HCT116 (cell line): Measurements from ENCODE around the gene CRY2. TPM values are rescaled to one million over a fixed set of nuclear protein-coding genes. Genes with fewer than 3 reads are reported as not detected.

Experiments
- ATAC-seq: fragments of 200-7000 bp; cut with Tn5 transposase; 2 replicates; pipeline ENCODE4 v1.9.1; 2020; ENCODE audit warnings: mild to moderate bottlenecking, moderate library complexity
- BruUV-seq: library from RNA; stranded (reverse); fragments of 400-500 nt; replicated peaks from 2 replicates; lab custom pipeline; 2021; lab: Mats Ljungman, UMichigan
- CTCF ChIA-PET: fragments of 300-600 bp; sonication (Branson Sonifier 250); formaldehyde crosslinking; loops from one replicate; lab custom pipeline; 2021; ENCODE audit warnings: antibody characterized with exemption; lab: Charles Lee
- POLR2A ChIA-PET: fragments of 300-600, 350-600 bp; sonication (Branson Sonifier 250); formaldehyde crosslinking; loops from one replicate; lab custom pipeline; 2021; ENCODE audit warnings: antibody characterized with exemption; lab: Charles Lee
- RAD21 ChIA-PET, 2 experiments: fragments of 300-600 bp; sonication (Branson Sonifier 250); formaldehyde crosslinking; loops; one replicate each; lab custom pipeline; 2023; ENCODE audit warnings: low total read pairs in 2 of 2; ENCODE audit not compliant: uncharacterized antibody in 2 of 2, unreplicated experiment in 2 of 2, low non-redundant PET in 1 of 2; lab: Charles Lee
- DNase-seq: peaks from one replicate; pipeline ENCODE4 v3.0.0-alpha.2; 2010; ENCODE audit warnings: low read depth, low spot score
- H2AFZ ChIP-seq: fragments of 200-600 bp; shearing (Covaris generic), sonication (generic); 2 replicates; pipeline ENCODE4 v1.6.1; 2017; ENCODE audit warnings: low read depth, mixed run types, mixed read lengths, antibody characterized with exemption, low read length; ENCODE audit not compliant: poor library complexity, severe bottlenecking
- H3K27ac ChIP-seq: 2 replicates; pipeline ENCODE4 v1.5.1; 2012; ENCODE audit warnings: low read depth, low read length
- H3K27me3 ChIP-seq: fragments of 200-600 bp; sonication (generic); 2 replicates; pipeline ENCODE4 v1.6.1; 2016; ENCODE audit warnings: mixed run types, low read length, mixed read lengths; ENCODE audit not compliant: insufficient read depth
- H3K36me3 ChIP-seq, 2 experiments: fragments of 200-500 bp in 1 of 2; fragments of 200-600 bp in 1 of 2; sonication (Bioruptor generic) in 1 of 2; sonication (generic) in 1 of 2; 2 replicates each; pipeline versions ENCODE4 v1.5.1 to v1.6.1; 2014 to 2016; ENCODE audit warnings: low read length in 2 of 2, inconsistent platforms in 1 of 2, mixed read lengths in 1 of 2, mixed run types in 1 of 2; ENCODE audit not compliant: insufficient read depth in 2 of 2, control insufficient read depth in 1 of 2
- H3K4me1 ChIP-seq, 2 experiments: fragments of 200-600 bp in 1 of 2; sonication (generic) in 1 of 2; 2 replicates each; pipeline versions ENCODE4 v1.5.1 to v1.6.1; 2012 to 2017; ENCODE audit warnings: low read length in 2 of 2, inconsistent platforms in 1 of 2, mild to moderate bottlenecking in 1 of 2, mixed read lengths in 1 of 2, mixed run types in 1 of 2, moderate library complexity in 1 of 2; ENCODE audit not compliant: insufficient read depth in 2 of 2, control insufficient read depth in 1 of 2
- H3K4me2 ChIP-seq: fragments of 200-600 bp; sonication (generic); 2 replicates; pipeline ENCODE4 v1.6.1; 2017; ENCODE audit warnings: mixed run types, low read length, mixed read lengths
- H3K4me3 ChIP-seq, 2 experiments: fragments of 200-600 bp in 1 of 2; sonication (generic) in 1 of 2; replicated peaks in 1 of 2; 2 replicates each; pipeline ENCODE4 v1.5.1; 2011 to 2016; ENCODE audit warnings: low read length in 2 of 2, control low read depth in 1 of 2, low read depth in 1 of 2, mild to moderate bottlenecking in 1 of 2, mixed read lengths in 1 of 2, mixed run types in 1 of 2
- H3K79me2 ChIP-seq: fragments of 200-600 bp; sonication (generic); 2 replicates; pipeline ENCODE4 v1.6.1; 2017; ENCODE audit warnings: mild to moderate bottlenecking, mixed run types, low read length, moderate library complexity, mixed read lengths; ENCODE audit not compliant: insufficient read depth
- H3K9ac ChIP-seq: fragments of 200-600 bp; sonication (generic); 2 replicates; pipeline ENCODE4 v1.6.1; 2016; ENCODE audit warnings: low read length, mixed read lengths
- H3K9me2 ChIP-seq: fragments of 200-600 bp; sonication (generic), shearing (Covaris generic); 2 replicates; pipeline ENCODE4 v1.6.1; 2017; ENCODE audit warnings: mixed run types, mild to moderate bottlenecking, moderate library complexity; ENCODE audit not compliant: insufficient read depth
- H3K9me3 ChIP-seq, 2 experiments: fragments of 200-500 bp in 1 of 2; fragments of 200-600 bp in 1 of 2; sonication (Bioruptor generic) in 1 of 2; sonication (generic) in 1 of 2; 2 replicates each; pipeline ENCODE4 v1.6.1; 2014 to 2017; ENCODE audit warnings: low read length in 2 of 2, mixed read lengths in 2 of 2, inconsistent platforms in 1 of 2, low read depth in 1 of 2, mild to moderate bottlenecking in 1 of 2, mixed run types in 1 of 2, moderate library complexity in 1 of 2; ENCODE audit not compliant: control insufficient read depth in 1 of 2, insufficient read depth in 1 of 2
- H4K20me1 ChIP-seq: fragments of 200-600 bp; sonication (generic), shearing (Covaris generic); 2 replicates; pipeline ENCODE4 v1.6.1; 2017; ENCODE audit warnings: mixed run types, mild to moderate bottlenecking, moderate library complexity; ENCODE audit not compliant: insufficient read depth
- CBX3 ChIP-seq: IDR thresholded peaks from 2 replicates; pipeline ENCODE4 v1.6.1; 2012; ENCODE audit warnings: low read depth
- EGR1 ChIP-seq: IDR thresholded peaks from 2 replicates; pipeline ENCODE4 v1.6.1; 2012; ENCODE audit warnings: low read depth
- ELF1 ChIP-seq: IDR thresholded peaks from 2 replicates; pipeline ENCODE4 v1.6.1; 2012; ENCODE audit warnings: low read depth, borderline replicate concordance
- EZH2 ChIP-seq: fragments of 200-600 bp; sonication (generic); IDR thresholded peaks from 2 replicates; pipeline ENCODE4 v1.6.1; 2017; ENCODE audit warnings: antibody characterized with exemption, mixed run types
- FOSL1 ChIP-seq: IDR thresholded peaks from 2 replicates; pipeline ENCODE4 v1.6.1; 2012; ENCODE audit warnings: low read depth
- REST ChIP-seq: IDR thresholded peaks from 2 replicates; pipeline ENCODE4 v1.6.1; 2012; ENCODE audit warnings: low read depth
- SIN3A ChIP-seq: IDR thresholded peaks from 2 replicates; pipeline ENCODE4 v1.6.1; 2012; ENCODE audit warnings: low read depth
- SRF ChIP-seq: IDR thresholded peaks from 2 replicates; pipeline ENCODE4 v1.6.1; 2012; ENCODE audit warnings: low read depth
- TCF7L2 ChIP-seq: IDR thresholded peaks from 2 replicates; pipeline ENCODE4 v1.7.0; 2011; ENCODE audit warnings: borderline replicate concordance, inconsistent platforms; ENCODE audit not compliant: insufficient read depth, insufficient read length; ENCODE audit errors: extremely low read depth
- YY1 ChIP-seq: IDR thresholded peaks from 2 replicates; pipeline ENCODE4 v1.6.1; 2011; ENCODE audit warnings: low read length, low read depth, moderate library complexity, mild to moderate bottlenecking; ENCODE audit not compliant: insufficient replicate concordance; ENCODE audit errors: extremely low read depth
- ZFX ChIP-seq: fragments of 450-650 bp; IDR thresholded peaks from 2 replicates; pipeline ENCODE4 v1.6.1; 2017
- ZNF274 ChIP-seq: fragments of 200-500 bp; sonication (Bioruptor generic); IDR thresholded peaks from 2 replicates; pipeline ENCODE4 v1.6.1; 2014; ENCODE audit warnings: mild to moderate bottlenecking, low read depth, low read length, inconsistent platforms
- intact Hi-C: fragments of 100-400 bp; cut with micrococcal nuclease; formaldehyde crosslinking; loops from 2 replicates; pipeline ENCODE4 v1.10.0; 2022
- total RNA-seq: library from RNA; stranded (reverse); gene quantifications from one replicate; pipeline ENCODE4 v1.2.1, GENCODE V29; 2021; ENCODE audit not compliant: unreplicated experiment
- TF ChIP-seq, protein P1 (sequence below): IDR thresholded peaks from 2 replicates; pipeline ENCODE4 v1.6.1; 2011; ENCODE audit warnings: mild to moderate bottlenecking, low read length, moderate library complexity; ENCODE audit not compliant: insufficient replicate concordance; ENCODE audit errors: extremely low read depth
- TF ChIP-seq, protein P2 (sequence below): IDR thresholded peaks from 2 replicates; pipeline ENCODE4 v1.6.1; 2012

CRY2 gene
- total RNA-seq, 1 experiment from 2014 or later, result 18.0 TPM

- Histone ChIP-seq H3K4me3 (no peak overlapping the region), H3K4me2 (no peak overlapping the region), H3K9ac (no peak overlapping the region), H4K20me1 (no peaks in the 10 kb centered on the region), H3K9me3 (no peaks in the 10 kb centered on the region), H3K27me3 (no peaks in the 10 kb centered on the region), H3K79me2 (peaks cover 13% of the 10 kb centered on the region), H3K9me2 (no peaks in the 10 kb centered on the region), H2AFZ (no peak overlapping the region), H3K4me1 (peaks cover 0 to 8% of the 10 kb centered on the region in 2 experiments; a peak in 2 of 4 replicates), H3K27ac (no peak overlapping the region), H3K36me3 (peaks cover 0 to 3% of the 10 kb centered on the region in 2 experiments; a peak in 2 of 4 replicates)
- BruUV-seq, result no TSS peak
- TF ChIP-seq ZNF274 (no peak), TCF7L2 (no peak), REST (no peak), EZH2 (no peak), SIN3A (no peak), YY1 (no peak), SRF (no peak), FOSL1 (no peak), ELF1 (no peak), EGR1 (no peak), ZFX (no peak), CBX3 (no peak)
- TF ChIP-seq, protein P1, sequence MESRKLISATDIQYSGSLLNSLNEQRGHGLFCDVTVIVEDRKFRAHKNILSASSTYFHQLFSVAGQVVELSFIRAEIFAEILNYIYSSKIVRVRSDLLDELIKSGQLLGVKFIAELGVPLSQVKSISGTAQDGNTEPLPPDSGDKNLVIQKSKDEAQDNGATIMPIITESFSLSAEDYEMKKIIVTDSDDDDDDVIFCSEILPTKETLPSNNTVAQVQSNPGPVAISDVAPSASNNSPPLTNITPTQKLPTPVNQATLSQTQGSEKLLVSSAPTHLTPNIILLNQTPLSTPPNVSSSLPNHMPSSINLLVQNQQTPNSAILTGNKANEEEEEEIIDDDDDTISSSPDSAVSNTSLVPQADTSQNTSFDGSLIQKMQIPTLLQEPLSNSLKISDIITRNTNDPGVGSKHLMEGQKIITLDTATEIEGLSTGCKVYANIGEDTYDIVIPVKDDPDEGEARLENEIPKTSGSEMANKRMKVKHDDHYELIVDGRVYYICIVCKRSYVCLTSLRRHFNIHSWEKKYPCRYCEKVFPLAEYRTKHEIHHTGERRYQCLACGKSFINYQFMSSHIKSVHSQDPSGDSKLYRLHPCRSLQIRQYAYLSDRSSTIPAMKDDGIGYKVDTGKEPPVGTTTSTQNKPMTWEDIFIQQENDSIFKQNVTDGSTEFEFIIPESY, result no peak
- TF ChIP-seq, protein P2, sequence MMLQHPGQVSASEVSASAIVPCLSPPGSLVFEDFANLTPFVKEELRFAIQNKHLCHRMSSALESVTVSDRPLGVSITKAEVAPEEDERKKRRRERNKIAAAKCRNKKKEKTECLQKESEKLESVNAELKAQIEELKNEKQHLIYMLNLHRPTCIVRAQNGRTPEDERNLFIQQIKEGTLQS, result no peak
- DNase-seq (no peak), ATAC-seq (no peak)
- ChIA-PET RAD21 (no interaction called here), CTCF (no interaction called here), POLR2A (no interaction called here)
- intact Hi-C loops, result no loop called here
These were observed 66.2 kb downstream of the CRY2 start for GRCh38 chr11:45913514-45913913.
